ENCODE data around the gene KRTAP27-1.

DNA sequence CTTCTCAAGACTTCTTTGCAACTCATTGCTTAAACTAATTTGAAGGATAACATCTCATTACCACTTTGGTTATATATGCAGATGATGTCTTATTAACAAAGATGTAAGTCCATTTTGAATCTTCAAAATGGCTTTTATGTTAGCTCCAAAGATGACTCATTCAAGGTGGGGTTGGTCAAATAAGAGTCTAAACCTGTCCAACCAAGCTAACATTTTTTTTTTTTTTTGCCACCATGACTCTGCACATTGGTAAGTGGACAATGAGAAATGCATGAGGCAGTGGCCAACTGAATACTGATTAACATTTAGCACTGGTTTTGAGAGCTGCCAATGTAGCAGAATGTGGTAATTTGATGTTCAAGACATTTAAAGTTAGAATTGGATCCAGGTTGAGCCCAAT, 278 bp upstream of the KRTAP27-1 start:
- no peak for TF ChIP-seq OVOL2 (CRISPR knock-in tag; IDR thresholded peaks at IDR 0.05; ENCODE audit: borderline replicate concordance)
- no peak for TF ChIP-seq FOXK1 (CRISPR knock-in tag; IDR thresholded peaks at IDR 0.05)
- TF ChIP-seq, protein P1, sequence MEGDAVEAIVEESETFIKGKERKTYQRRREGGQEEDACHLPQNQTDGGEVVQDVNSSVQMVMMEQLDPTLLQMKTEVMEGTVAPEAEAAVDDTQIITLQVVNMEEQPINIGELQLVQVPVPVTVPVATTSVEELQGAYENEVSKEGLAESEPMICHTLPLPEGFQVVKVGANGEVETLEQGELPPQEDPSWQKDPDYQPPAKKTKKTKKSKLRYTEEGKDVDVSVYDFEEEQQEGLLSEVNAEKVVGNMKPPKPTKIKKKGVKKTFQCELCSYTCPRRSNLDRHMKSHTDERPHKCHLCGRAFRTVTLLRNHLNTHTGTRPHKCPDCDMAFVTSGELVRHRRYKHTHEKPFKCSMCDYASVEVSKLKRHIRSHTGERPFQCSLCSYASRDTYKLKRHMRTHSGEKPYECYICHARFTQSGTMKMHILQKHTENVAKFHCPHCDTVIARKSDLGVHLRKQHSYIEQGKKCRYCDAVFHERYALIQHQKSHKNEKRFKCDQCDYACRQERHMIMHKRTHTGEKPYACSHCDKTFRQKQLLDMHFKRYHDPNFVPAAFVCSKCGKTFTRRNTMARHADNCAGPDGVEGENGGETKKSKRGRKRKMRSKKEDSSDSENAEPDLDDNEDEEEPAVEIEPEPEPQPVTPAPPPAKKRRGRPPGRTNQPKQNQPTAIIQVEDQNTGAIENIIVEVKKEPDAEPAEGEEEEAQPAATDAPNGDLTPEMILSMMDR (IDR thresholded peaks at IDR 0.05), result no peak
- TF ChIP-seq USF2 (CRISPR knock-in tag; IDR thresholded peaks at IDR 0.05), result no peak
- TF ChIP-seq E2F4 (CRISPR knock-in tag; IDR thresholded peaks at IDR 0.05; ENCODE audit: borderline replicate concordance, low read depth), result no peak
- TF ChIP-seq NFATC4 (CRISPR knock-in tag; IDR thresholded peaks at IDR 0.05), result no peak
- no peak for TF ChIP-seq PREB (CRISPR knock-in tag; IDR thresholded peaks at IDR 0.05; ENCODE audit: borderline replicate concordance)
- no peak for TF ChIP-seq ZNF281 (CRISPR knock-in tag; IDR thresholded peaks at IDR 0.05)
- TF ChIP-seq, protein P2, sequence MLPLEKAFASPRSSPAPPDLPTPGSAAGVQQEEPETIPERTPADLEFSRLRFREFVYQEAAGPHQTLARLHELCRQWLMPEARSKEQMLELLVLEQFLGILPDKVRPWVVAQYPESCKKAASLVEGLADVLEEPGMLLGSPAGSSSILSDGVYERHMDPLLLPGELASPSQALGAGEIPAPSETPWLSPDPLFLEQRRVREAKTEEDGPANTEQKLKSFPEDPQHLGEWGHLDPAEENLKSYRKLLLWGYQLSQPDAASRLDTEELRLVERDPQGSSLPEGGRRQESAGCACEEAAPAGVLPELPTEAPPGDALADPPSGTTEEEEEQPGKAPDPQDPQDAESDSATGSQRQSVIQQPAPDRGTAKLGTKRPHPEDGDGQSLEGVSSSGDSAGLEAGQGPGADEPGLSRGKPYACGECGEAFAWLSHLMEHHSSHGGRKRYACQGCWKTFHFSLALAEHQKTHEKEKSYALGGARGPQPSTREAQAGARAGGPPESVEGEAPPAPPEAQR (CRISPR knock-in tag; IDR thresholded peaks at IDR 0.05), result no peak
- TF ChIP-seq E2F5 (CRISPR knock-in tag; IDR thresholded peaks at IDR 0.05), result no peak
- TF ChIP-seq NFE2L1 (CRISPR knock-in tag; IDR thresholded peaks at IDR 0.05), result no peak
- TF ChIP-seq FOXP1 (CRISPR knock-in tag; IDR thresholded peaks at IDR 0.05; ENCODE audit: borderline replicate concordance), result no peak

Data from WTC11 (cell line).